ENCODE data around the gene CCT4.

DNA sequence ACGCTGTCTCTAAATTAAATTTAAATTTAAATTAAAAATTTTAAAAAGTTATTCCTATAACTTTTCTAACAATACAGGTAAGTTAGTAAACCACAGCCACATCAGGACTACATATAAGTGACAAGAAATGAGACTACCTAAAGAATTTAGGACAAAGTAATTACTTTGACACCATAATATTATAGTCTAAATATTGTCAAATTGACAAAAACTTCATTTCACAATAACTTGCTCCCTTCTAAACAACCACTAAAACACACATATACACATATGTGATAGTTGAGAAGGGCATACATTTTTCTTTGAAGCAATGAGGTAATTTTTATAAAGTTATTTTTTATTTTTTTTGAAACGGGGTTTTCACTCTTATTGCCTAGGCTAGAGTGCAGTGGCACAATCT is 66.2 kb downstream of the CCT4 start:
- TF ChIP-seq POLR2AphosphoS5 (IDR thresholded peaks at IDR 0.05) = no peak
- TF ChIP-seq, protein P1, sequence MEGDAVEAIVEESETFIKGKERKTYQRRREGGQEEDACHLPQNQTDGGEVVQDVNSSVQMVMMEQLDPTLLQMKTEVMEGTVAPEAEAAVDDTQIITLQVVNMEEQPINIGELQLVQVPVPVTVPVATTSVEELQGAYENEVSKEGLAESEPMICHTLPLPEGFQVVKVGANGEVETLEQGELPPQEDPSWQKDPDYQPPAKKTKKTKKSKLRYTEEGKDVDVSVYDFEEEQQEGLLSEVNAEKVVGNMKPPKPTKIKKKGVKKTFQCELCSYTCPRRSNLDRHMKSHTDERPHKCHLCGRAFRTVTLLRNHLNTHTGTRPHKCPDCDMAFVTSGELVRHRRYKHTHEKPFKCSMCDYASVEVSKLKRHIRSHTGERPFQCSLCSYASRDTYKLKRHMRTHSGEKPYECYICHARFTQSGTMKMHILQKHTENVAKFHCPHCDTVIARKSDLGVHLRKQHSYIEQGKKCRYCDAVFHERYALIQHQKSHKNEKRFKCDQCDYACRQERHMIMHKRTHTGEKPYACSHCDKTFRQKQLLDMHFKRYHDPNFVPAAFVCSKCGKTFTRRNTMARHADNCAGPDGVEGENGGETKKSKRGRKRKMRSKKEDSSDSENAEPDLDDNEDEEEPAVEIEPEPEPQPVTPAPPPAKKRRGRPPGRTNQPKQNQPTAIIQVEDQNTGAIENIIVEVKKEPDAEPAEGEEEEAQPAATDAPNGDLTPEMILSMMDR (IDR thresholded peaks at IDR 0.05 in 8 of 11, conservative IDR thresholded peaks at IDR 0.05 in 3 of 11) = no peak
- TF ChIP-seq POLR2A (IDR thresholded peaks at IDR 0.05) = no peak

All from spleen (tissue), 7 donors.